HL-60/S4 treated with phorbol 12-myristate 13-acetate at 8.2 ng/mL for 4 days and 3 days (cell line): ENCODE results near the gene PRKRIP1.
"Not testable (repeated sequence)": the region's sequence is repeated elsewhere in the genome, so short reads cannot be mapped to it uniquely, and the experiment has no call there.

Experiments
- in situ Hi-C: fragments of 300-500 bp; cut with MboI; formaldehyde crosslinking; loops from 2 replicates; pipeline ENCODE4 v1.15.0; 2022; ENCODE audit warnings: low sequenced_read_pairs

The PRKRIP1 gene

GRCh38 chr7:102474736-102475435 lies 78.7 kb downstream of the PRKRIP1 start:
- in situ Hi-C loops: not testable (repeated sequence)
